GM12878 (cell line): ENCODE measurements around the gene FOXI1.

ENCODE experiments used
- CTCF ChIP-seq, 3 experiments: IDR thresholded peaks in 2 of 3; conservative IDR thresholded peaks in 1 of 3; 2 replicates each; pipeline ENCODE4 v1.5.1; 2011; ENCODE audit warnings: low read depth in 3 of 3, low read length in 3 of 3, mild to moderate bottlenecking in 3 of 3, control low read depth in 2 of 3, moderate library complexity in 2 of 3, inconsistent platforms in 1 of 3, mixed read lengths in 1 of 3; ENCODE audit not compliant: control insufficient read depth in 2 of 3, insufficient read depth in 1 of 3; ENCODE audit errors: extremely low read depth in 1 of 3
- NR2C2 ChIP-seq: IDR thresholded peaks from 2 replicates; pipeline ENCODE4 v1.6.1; 2011; ENCODE audit warnings: borderline replicate concordance, low read depth; ENCODE audit not compliant: control insufficient read depth, insufficient read length
- SMAD1 ChIP-seq: fragments of 450-650 bp; IDR thresholded peaks from 2 replicates; pipeline ENCODE4 v1.6.1; 2018; ENCODE audit warnings: mild to moderate bottlenecking, low read depth; ENCODE audit not compliant: partially characterized antibody

GRCh38 chr5:170082701-170083100, 23.0 kb upstream of the FOXI1 start:
- no peak for TF ChIP-seq NR2C2
- no peak for TF ChIP-seq CTCF (IDR thresholded peaks at IDR 0.05 in 2 of 3, conservative IDR thresholded peaks at IDR 0.05 in 1 of 3; ENCODE audit: control insufficient read depth in 2 of 3, extremely low read depth in 1 of 3, insufficient read depth in 1 of 3, low read depth in 3 of 3, low read length in 3 of 3)
- TF ChIP-seq SMAD1: no peak
